ENCODE data around the gene PRDM12.

Gene PRDM12

GRCh38 chr9:130663258-130663976 lies 977 bp upstream of the PRDM12 start:
- no peaks in the 10 kb centered on the region; the same call in 1 of the 2 replicates for H3K4me1 ChIP-seq (ENCODE audit: control insufficient read depth, insufficient read depth, low read length)
- no peak overlapping the region for H3K27ac ChIP-seq (ENCODE audit: extremely low read depth, low read depth, low read length)
- TF ChIP-seq KLF8 (tag by site-specific recombination; IDR thresholded peaks at IDR 0.05) (no peak), ZNF202 (tag by site-specific recombination; IDR thresholded peaks at IDR 0.05; ENCODE audit: borderline replicate concordance) (no peak), ZNF514 (tag by site-specific recombination; IDR thresholded peaks at IDR 0.05) (no peak), HOXA7 (CRISPR knock-in tag; IDR thresholded peaks at IDR 0.05; ENCODE audit: borderline replicate concordance) (no peak), ZNF184 (tag by site-specific recombination; IDR thresholded peaks at IDR 0.05) (no peak), ZNF274 (IDR thresholded peaks at IDR 0.05; ENCODE audit: low read length) (no peak), ZNF274 (tag by site-specific recombination; IDR thresholded peaks at IDR 0.05; ENCODE audit: borderline replicate concordance) (no peak)
- TF ChIP-seq, protein P1, sequence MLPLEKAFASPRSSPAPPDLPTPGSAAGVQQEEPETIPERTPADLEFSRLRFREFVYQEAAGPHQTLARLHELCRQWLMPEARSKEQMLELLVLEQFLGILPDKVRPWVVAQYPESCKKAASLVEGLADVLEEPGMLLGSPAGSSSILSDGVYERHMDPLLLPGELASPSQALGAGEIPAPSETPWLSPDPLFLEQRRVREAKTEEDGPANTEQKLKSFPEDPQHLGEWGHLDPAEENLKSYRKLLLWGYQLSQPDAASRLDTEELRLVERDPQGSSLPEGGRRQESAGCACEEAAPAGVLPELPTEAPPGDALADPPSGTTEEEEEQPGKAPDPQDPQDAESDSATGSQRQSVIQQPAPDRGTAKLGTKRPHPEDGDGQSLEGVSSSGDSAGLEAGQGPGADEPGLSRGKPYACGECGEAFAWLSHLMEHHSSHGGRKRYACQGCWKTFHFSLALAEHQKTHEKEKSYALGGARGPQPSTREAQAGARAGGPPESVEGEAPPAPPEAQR (tag by site-specific recombination; IDR thresholded peaks at IDR 0.05): no peak
- TF ChIP-seq, protein P2, sequence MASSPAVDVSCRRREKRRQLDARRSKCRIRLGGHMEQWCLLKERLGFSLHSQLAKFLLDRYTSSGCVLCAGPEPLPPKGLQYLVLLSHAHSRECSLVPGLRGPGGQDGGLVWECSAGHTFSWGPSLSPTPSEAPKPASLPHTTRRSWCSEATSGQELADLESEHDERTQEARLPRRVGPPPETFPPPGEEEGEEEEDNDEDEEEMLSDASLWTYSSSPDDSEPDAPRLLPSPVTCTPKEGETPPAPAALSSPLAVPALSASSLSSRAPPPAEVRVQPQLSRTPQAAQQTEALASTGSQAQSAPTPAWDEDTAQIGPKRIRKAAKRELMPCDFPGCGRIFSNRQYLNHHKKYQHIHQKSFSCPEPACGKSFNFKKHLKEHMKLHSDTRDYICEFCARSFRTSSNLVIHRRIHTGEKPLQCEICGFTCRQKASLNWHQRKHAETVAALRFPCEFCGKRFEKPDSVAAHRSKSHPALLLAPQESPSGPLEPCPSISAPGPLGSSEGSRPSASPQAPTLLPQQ (tag by site-specific recombination; IDR thresholded peaks at IDR 0.05): no peak
- no peaks in the 10 kb centered on the region for H3K9me3 ChIP-seq (ENCODE audit: control insufficient read depth, insufficient read depth, low read depth, low read length)
- no peak overlapping the region for H3K4me3 ChIP-seq (ENCODE audit: low read depth, low read length)
- ChIA-PET POLR2A (interaction anchor here (0.5 kb wide), 1 partner anchor 62 kb away, joined by 3 read pairs; no protein-coding TSS in a partner anchor), CTCF (interaction anchor here (0.6 to 1.5 kb wide), 3 partner anchors 19 to 186 kb away, joined by 5 to 6 read pairs (median 5); no protein-coding TSS in a partner anchor)
- H3K36me3 ChIP-seq (ENCODE audit: control insufficient read depth in 2 of 2, insufficient read depth in 1 of 2, low read length in 2 of 2): no peaks in the 10 kb centered on the region

GRCh38 chr9:130663977-130664250 lies 480 bp upstream of the PRDM12 start:
- no peak for TF ChIP-seq ZNF112 (tag by site-specific recombination; IDR thresholded peaks at IDR 0.05)
- TF ChIP-seq SALL2 (tag by site-specific recombination; IDR thresholded peaks at IDR 0.05; ENCODE audit: borderline replicate concordance): no peak
- no peak for TF ChIP-seq ZNF202 (tag by site-specific recombination; IDR thresholded peaks at IDR 0.05; ENCODE audit: borderline replicate concordance)
- TF ChIP-seq SP2 (tag by site-specific recombination; IDR thresholded peaks at IDR 0.05): no peak
- TF ChIP-seq YY2 (tag by site-specific recombination; IDR thresholded peaks at IDR 0.05): no peak
- TF ChIP-seq ZFP37 (tag by site-specific recombination; IDR thresholded peaks at IDR 0.05): no peak
- TF ChIP-seq ZNF23 (tag by site-specific recombination; IDR thresholded peaks at IDR 0.05; ENCODE audit: borderline replicate concordance): no peak
- no peak overlapping the region for H3K4me3 ChIP-seq (ENCODE audit: low read depth, low read length)
- H3K36me3 ChIP-seq (ENCODE audit: control insufficient read depth in 2 of 2, insufficient read depth in 1 of 2, low read length in 2 of 2): no peaks in the 10 kb centered on the region
- no peaks in the 10 kb centered on the region for H3K9me3 ChIP-seq (ENCODE audit: control insufficient read depth, insufficient read depth, low read depth, low read length)
- H3K27ac ChIP-seq (ENCODE audit: extremely low read depth, low read depth, low read length): no peak overlapping the region
- no peaks in the 10 kb centered on the region; the same call in 1 of the 2 replicates for H3K4me1 ChIP-seq (ENCODE audit: control insufficient read depth, insufficient read depth, low read length)
- POLR2A ChIA-PET: no interaction called here
- CTCF ChIA-PET: interaction anchor here (1.5 kb wide), 1 partner anchor 18 kb away, joined by 6 read pairs; no protein-coding TSS in a partner anchor

DNA sequence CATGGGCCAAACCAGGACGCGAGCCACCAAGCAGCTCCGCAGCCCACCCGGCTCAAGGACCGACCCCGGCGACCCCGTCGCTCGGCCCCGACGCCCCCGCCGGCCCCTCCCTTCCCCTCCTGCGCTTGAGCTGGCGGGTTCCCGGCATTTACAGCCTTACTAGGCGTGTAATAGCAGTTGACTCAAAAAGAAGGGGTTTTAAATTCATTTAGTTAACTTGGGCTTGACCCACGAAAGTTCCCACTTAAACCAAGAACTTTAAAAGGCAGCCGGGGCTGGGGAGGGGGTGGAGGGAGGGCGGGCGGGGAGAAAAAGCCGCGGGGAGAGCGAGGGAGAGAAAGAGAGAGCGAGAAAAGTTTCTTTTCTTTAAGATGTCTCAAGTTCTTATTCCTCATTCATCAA lies 636 bp downstream of the PRDM12 start:
- ChIA-PET CTCF (no interaction called here), POLR2A (interaction anchor here (0.6 to 1.6 kb wide), 2 partner anchors 8 to 28 kb away, joined by 4 to 9 read pairs; partner anchors contain the start of gene EXOSC2)
- no peaks in the 10 kb centered on the region for H3K36me3 ChIP-seq (ENCODE audit: control insufficient read depth in 2 of 2, insufficient read depth in 1 of 2, low read length in 2 of 2)
- no peak for TF ChIP-seq ZNF10 (tag by site-specific recombination; IDR thresholded peaks at IDR 0.05)
- TF ChIP-seq SCRT1 (tag by site-specific recombination; IDR thresholded peaks at IDR 0.05; ENCODE audit: borderline replicate concordance): no peak
- TF ChIP-seq, protein P3, sequence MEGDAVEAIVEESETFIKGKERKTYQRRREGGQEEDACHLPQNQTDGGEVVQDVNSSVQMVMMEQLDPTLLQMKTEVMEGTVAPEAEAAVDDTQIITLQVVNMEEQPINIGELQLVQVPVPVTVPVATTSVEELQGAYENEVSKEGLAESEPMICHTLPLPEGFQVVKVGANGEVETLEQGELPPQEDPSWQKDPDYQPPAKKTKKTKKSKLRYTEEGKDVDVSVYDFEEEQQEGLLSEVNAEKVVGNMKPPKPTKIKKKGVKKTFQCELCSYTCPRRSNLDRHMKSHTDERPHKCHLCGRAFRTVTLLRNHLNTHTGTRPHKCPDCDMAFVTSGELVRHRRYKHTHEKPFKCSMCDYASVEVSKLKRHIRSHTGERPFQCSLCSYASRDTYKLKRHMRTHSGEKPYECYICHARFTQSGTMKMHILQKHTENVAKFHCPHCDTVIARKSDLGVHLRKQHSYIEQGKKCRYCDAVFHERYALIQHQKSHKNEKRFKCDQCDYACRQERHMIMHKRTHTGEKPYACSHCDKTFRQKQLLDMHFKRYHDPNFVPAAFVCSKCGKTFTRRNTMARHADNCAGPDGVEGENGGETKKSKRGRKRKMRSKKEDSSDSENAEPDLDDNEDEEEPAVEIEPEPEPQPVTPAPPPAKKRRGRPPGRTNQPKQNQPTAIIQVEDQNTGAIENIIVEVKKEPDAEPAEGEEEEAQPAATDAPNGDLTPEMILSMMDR (tag by site-specific recombination; IDR thresholded peaks at IDR 0.05): no peak
- TF ChIP-seq ZNF184 (tag by site-specific recombination; IDR thresholded peaks at IDR 0.05): no peak
- 0 out of 2 replicates have a peak, but pooled peaks have one; percentile 11 for TF ChIP-seq ZNF777 (tag by site-specific recombination; IDR thresholded peaks at IDR 0.05; ENCODE audit: borderline replicate concordance)
- TF ChIP-seq ZBTB11 (tag by site-specific recombination; conservative IDR thresholded peaks at IDR 0.05; ENCODE audit: low read depth): no peak
- TF ChIP-seq, protein P4, sequence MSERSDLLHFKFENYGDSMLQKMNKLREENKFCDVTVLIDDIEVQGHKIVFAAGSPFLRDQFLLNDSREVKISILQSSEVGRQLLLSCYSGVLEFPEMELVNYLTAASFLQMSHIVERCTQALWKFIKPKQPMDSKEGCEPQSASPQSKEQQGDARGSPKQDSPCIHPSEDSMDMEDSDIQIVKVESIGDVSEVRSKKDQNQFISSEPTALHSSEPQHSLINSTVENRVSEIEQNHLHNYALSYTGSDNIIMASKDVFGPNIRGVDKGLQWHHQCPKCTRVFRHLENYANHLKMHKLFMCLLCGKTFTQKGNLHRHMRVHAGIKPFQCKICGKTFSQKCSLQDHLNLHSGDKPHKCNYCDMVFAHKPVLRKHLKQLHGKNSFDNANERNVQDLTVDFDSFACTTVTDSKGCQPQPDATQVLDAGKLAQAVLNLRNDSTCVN (tag by site-specific recombination; optimal IDR thresholded peaks at IDR 0.05): peak; percentile 5
- H3K4me1 ChIP-seq (ENCODE audit: control insufficient read depth, insufficient read depth, low read length): no peaks in the 10 kb centered on the region; the same call in 1 of the 2 replicates
- no peaks in the 10 kb centered on the region for H3K9me3 ChIP-seq (ENCODE audit: control insufficient read depth, insufficient read depth, low read depth, low read length)
- peak overlapping the region; percentile 14 for H3K4me3 ChIP-seq (ENCODE audit: low read depth, low read length)
- no peak overlapping the region for H3K27ac ChIP-seq (ENCODE audit: extremely low read depth, low read depth, low read length)

Data from HEK293 (cell line).